ENCODE measurements around the gene DFFA.
"Not testable (repeated sequence)": the region's sequence is repeated elsewhere in the genome, so short reads cannot be mapped to it uniquely, and the experiment has no call there.

DFFA gene

DNA sequence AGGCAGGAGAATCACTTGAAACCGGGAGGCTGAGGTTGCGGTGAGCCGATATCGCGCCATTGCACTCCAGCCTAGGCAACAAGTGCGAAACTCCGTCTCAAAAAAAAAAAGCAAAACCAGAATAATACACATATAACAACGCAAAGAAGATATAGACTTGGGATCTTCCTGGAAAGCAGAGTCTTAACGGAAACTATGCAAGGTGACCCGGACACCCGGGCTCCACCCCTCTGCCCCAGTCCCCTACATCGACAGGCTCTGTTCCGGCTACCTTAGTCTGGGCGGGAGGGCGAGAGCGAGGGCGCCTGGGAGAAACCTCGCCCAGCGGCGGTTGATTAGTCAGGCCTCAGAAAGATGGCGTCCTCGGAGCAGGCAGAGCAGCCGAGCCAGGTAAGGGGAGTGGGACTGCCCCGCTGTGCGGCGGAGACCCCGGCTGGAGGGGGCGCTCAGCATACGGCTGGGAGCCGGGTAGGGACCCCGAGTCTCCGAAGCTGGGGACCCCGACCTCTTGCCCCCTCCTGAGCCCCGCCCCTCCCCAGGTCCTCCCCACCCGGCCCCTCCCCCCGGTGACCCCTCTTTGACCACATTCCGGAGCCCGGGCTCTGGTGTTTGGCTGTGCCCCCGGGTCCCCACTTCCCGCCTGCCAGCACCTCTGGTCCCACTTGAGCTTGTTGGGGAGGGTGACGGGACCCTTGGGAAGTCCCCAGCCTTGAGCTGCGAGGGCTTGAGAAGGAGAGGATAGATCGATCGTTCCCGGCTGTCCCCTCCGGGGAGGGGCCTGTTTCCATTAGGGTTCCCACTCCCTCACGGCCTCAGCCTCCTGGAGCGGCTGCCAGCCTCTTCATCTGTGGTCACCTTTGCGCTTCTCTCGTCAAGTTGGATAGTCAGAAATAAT is 2.5 kb upstream of the DFFA start, which contains the start of gene PEX14:
Gene PEX14 (plus strand): TSS at position 338 of the 895 bp plus-strand sequence. CDS start 17 bp downstream, at position 355.
- DNase-seq (ENCODE audit: low read depth), result peak; percentile 80
- peak within 1 kb of the TSS; percentile 90 for H3K4me3 ChIP-seq (ENCODE audit: low read length)
- TF ChIP-seq, protein P1, sequence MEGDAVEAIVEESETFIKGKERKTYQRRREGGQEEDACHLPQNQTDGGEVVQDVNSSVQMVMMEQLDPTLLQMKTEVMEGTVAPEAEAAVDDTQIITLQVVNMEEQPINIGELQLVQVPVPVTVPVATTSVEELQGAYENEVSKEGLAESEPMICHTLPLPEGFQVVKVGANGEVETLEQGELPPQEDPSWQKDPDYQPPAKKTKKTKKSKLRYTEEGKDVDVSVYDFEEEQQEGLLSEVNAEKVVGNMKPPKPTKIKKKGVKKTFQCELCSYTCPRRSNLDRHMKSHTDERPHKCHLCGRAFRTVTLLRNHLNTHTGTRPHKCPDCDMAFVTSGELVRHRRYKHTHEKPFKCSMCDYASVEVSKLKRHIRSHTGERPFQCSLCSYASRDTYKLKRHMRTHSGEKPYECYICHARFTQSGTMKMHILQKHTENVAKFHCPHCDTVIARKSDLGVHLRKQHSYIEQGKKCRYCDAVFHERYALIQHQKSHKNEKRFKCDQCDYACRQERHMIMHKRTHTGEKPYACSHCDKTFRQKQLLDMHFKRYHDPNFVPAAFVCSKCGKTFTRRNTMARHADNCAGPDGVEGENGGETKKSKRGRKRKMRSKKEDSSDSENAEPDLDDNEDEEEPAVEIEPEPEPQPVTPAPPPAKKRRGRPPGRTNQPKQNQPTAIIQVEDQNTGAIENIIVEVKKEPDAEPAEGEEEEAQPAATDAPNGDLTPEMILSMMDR (conservative IDR thresholded peaks at IDR 0.05; ENCODE audit: low read length), result no peak

DNA sequence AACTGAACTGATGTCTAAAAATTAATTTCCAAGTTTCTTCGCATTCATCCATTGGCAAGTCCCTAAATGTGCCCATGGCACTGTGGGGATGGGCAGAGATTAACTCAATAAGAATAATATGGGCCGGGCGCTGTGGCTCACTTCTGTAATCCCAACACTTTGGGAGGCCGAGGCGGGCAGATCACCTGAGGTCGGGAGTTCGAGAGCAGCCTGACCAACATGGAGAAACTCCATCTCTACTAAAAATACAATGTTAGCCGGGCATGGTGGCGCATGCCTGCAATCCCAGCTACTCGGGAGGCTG is 1.9 kb upstream of the DFFA start:
- DNase-seq (ENCODE audit: low read depth), result not testable (repeated sequence)
- H3K4me3 ChIP-seq (ENCODE audit: low read length), result peak overlapping the region; percentile 90

DNA sequence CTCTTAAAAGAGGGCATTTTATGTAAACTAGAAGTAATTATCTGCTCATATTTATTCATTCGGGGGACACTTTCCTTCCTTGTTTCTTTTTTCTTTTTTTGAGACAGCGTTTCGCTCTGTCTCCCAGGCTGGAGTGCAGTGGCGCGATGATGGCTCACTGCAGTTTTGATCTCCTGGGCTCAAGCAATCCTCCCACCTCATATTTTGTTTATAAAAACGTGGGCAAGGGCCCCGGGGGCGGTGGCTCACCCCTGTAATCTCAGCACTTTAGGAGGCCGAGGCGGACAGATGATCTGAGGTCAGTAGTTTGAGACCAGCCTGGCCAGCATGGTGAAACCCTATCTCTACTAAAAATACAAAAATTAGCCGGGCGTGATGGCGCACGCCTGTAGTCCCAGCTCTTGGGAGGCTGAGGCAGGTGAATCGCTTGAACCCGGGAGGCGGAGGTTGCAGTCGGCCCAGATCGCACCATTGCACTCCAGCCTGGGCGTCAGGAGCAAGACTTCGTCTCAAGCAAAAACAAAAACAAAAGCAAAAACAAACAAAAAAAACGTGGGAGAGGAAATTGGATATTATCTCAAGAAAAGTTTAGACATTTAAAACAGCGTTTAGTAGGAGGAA is 926 bp upstream of the DFFA start:
- DNase-seq (ENCODE audit: low read depth), result no peak
- TF ChIP-seq, protein P1 (conservative IDR thresholded peaks at IDR 0.05; ENCODE audit: low read length), result no peak
- no peak overlapping the region for H3K4me3 ChIP-seq (ENCODE audit: low read length)

DNA sequence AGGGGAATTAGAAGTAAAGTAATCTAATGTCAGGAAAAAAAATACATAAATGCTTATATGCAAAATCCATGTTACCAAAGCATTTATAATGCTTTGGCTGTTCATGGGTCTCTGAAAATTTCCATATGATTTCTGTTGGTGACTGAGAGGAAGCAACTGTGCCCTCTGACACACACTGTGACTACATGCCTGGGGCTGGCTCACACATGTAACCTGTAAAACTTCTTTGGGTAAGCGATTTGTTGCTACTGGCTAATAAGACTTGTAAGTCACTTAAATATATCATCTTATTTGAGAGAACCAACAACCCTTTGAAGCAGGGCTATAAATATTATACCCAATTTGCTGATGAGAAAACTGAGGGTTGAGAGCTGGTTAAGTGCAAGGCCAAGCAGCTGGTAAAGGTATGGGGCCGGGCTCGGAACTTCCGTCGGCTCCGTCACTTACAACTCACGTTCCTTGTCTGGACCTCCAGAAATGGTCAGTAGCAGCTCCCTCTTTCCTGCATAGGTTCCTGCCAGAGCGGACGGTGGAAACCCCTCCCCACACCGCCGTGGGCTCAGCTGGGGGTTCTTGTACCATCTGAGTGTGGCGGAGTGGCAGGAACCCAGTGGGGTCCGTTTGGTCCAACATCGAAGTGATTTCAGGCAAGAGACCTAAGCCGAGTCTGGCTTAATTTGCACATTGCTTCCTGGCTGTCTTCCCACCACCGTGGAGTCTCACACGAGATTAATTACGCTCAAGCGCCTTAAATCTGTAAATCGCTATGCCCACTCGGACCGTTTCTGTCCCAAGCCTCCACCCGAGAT is 714 bp downstream of the DFFA start:
- peak; percentile 45 for DNase-seq (ENCODE audit: low read depth)
- peak overlapping the region; percentile 91 for H3K4me3 ChIP-seq (ENCODE audit: low read length)
- TF ChIP-seq, protein P1 (conservative IDR thresholded peaks at IDR 0.05; ENCODE audit: low read length), result no peak

DNA sequence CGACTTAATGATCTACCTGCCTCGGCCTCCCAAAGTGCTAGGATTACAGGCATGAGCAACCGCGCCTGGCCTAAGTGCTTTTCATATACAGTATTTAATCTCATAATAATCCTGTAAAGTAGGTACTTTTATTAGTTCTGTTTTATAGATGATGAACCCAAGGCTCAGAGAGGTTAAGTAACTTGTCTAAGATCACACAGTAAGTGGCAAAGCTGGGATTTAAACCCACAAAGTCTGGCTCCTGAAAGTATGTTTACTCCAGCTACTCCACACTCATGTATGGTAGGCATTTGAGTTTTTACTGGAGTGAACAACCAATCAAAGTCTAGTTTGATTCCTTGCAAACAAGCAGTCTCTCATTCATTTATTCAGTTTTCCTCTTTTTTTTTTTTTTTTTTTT is 2.3 kb downstream of the DFFA start:
- TF ChIP-seq, protein P1 (conservative IDR thresholded peaks at IDR 0.05; ENCODE audit: low read length), result no peak
- H3K4me3 ChIP-seq (ENCODE audit: low read length), result no peak overlapping the region
- no peak for DNase-seq (ENCODE audit: low read depth)

DNA sequence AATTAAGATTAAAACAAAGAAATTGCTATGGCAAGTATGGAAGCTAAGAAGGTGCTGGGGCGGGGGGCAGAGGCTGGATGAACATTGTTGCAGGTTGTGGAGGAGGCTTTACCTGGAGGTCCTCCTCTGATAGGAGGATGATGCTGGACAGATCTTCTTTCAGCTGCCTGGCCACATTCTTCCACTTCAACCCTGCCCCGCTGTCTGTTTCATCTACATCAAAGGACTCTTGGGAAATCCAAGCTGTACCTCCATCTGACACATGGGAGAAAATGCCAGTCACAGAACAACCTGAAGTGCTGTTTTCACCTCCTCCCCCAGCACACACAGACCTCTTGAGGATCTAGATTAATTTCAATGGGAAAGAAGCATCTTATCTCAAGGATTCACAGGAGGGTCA is 5.3 kb downstream of the DFFA start:
- TF ChIP-seq, protein P1 (conservative IDR thresholded peaks at IDR 0.05; ENCODE audit: low read length), result no peak

DNA sequence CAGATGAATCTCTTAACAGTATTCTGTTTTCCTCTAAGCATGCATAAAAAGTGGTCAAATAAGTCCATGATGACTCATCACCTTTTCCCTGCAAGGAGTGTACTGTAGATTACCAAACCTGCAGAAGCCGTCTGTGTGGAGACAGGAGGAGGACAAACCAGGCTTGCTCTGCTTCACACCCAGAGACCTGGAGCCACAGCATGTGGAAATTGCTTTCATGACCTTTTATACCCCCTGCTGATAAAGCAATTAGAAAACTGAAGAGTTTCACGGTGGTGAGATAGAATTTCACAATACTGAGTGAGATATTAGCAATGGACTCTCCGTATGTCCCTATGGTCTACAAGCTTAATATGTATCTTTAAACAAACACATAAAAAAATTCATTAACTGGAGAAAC is 13.1 kb downstream of the DFFA start:
- no peak overlapping the region for H3K4me3 ChIP-seq (ENCODE audit: low read length)
- TF ChIP-seq, protein P1 (conservative IDR thresholded peaks at IDR 0.05; ENCODE audit: low read length), result no peak
- DNase-seq (ENCODE audit: low read depth), result peak; percentile 80

More for the DNA sequence above, 5.3 kb downstream of the DFFA start:
- no peak overlapping the region for H3K4me3 ChIP-seq (ENCODE audit: low read length)
- no peak for DNase-seq (ENCODE audit: low read depth)

Data from AG10803 (cell line).